PFSK-1 (cell line): Measurements from ENCODE around the gene DAB2.

Experiments used
- FOXP2 ChIP-seq: optimal IDR thresholded peaks from 2 replicates; pipeline ENCODE3; 2011; ENCODE audit warnings: borderline replicate concordance, control low read depth, inconsistent platforms; ENCODE audit not compliant: insufficient read depth; ENCODE audit errors: extremely low read length, extremely low read depth
- POLR2AphosphoS5 ChIP-seq: IDR thresholded peaks from 2 replicates; pipeline ENCODE4 v1.6.1; 2012; ENCODE audit warnings: low read depth, mild to moderate bottlenecking, control low read depth, low read length, moderate library complexity
- REST ChIP-seq, 2 experiments: IDR thresholded peaks; 2 replicates each; pipeline versions ENCODE4 v1.6.1 to v1.8.0; 2011 to 2012; ENCODE audit warnings: low read depth in 2 of 2, low read length in 2 of 2, control low read depth in 1 of 2, inconsistent platforms in 1 of 2, mild to moderate bottlenecking in 1 of 2, moderate library complexity in 1 of 2; ENCODE audit not compliant: insufficient read depth in 1 of 2
- SIN3A ChIP-seq: IDR thresholded peaks from 2 replicates; pipeline ENCODE4 v1.6.1; 2012; ENCODE audit warnings: mild to moderate bottlenecking, low read length, moderate library complexity, borderline replicate concordance; ENCODE audit not compliant: insufficient read depth
- TAF1 ChIP-seq: IDR thresholded peaks from 2 replicates; pipeline ENCODE4 v1.6.1; 2012; ENCODE audit warnings: low read length, control low read depth, borderline replicate concordance; ENCODE audit not compliant: insufficient read depth

Gene DAB2

GRCh38 chr5:39363217-39363616, 61.6 kb downstream of the DAB2 start:
- TF ChIP-seq SIN3A: no peak
- TF ChIP-seq TAF1: no peak
- no peak for TF ChIP-seq POLR2AphosphoS5
- no peak for TF ChIP-seq FOXP2
- no peak for TF ChIP-seq REST (IDR thresholded peaks at IDR 0.05; ENCODE audit: insufficient read depth in 1 of 2, low read depth in 2 of 2, low read length in 2 of 2)

DNA sequence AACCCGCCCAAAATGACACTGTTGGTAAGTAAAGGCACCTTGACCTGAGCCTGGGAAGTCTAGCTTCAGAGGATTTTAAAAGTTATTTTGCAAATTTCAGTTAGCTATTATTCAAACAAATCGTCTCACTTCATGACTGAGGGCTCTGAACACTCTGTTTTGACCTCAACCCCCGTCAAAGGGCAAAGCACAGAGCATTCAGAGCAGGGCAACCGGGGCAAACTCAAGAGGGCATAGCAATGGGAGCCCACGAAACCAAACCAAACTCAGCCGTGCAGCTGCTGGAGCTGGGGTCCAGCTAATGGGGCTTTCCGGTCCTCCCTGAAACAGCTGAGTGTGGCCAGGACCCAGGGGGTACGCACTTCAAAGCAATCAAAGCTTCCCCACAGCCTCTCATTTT, 62.1 kb downstream of the DAB2 start:
- TF ChIP-seq SIN3A (no peak), POLR2AphosphoS5 (no peak), TAF1 (no peak), REST (IDR thresholded peaks at IDR 0.05; ENCODE audit: insufficient read depth in 1 of 2, low read depth in 2 of 2, low read length in 2 of 2) (no peak), FOXP2 (no peak)

DNA sequence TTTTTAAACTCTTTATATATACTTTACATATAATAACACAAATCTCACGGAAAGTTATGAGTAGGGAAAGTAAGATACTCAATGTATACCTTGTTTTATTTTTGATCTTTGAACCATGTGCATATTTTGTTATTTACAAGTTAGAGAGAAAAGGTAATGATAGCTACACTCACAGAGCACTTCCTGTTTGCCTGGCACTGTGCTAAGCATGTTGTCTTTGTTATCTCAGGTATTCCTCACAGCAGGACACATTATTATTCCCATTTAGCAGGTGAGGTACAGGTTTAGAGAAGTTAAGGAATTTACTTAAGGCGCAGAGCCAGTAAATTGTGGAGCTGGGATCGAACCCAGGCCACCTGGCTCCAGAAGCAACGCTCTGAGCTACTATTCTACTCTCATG, 63.5 kb downstream of the DAB2 start:
- TF ChIP-seq TAF1 (no peak), REST (IDR thresholded peaks at IDR 0.05; ENCODE audit: insufficient read depth in 1 of 2, low read depth in 2 of 2, low read length in 2 of 2) (no peak), SIN3A (no peak), POLR2AphosphoS5 (no peak), FOXP2 (no peak)

- TF ChIP-seq FOXP2 (no peak), POLR2AphosphoS5 (no peak), SIN3A (no peak), REST (IDR thresholded peaks at IDR 0.05; ENCODE audit: insufficient read depth in 1 of 2, low read depth in 2 of 2, low read length in 2 of 2) (no peak), TAF1 (no peak)
Measured at GRCh38 chr5:39360471-39361111, 64.2 kb downstream of the DAB2 start.

DNA sequence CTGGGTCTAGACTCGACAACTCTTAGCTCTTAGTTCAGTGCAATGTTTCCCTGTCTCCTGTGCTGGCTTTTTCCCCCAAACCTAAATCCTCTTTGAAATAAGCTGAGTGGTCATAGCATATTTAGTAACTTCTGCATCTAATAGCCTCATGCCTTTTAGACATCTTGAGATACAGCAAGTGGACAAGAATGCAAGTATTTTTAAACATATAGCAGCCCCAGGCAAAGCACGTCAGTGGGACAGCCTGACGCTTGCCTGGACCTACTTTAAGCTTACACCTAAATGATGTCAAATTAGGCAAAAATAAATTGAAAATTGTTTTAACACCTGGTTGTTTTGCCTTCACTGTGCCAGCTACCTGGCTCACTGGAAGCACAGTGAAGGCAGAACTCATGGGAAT, 68.5 kb downstream of the DAB2 start:
- TF ChIP-seq FOXP2 (no peak), REST (IDR thresholded peaks at IDR 0.05; ENCODE audit: insufficient read depth in 1 of 2, low read depth in 2 of 2, low read length in 2 of 2) (no peak), POLR2AphosphoS5 (no peak), SIN3A (no peak), TAF1 (no peak)
